CD8-positive, alpha-beta memory T cell (primary cell): ENCODE measurements around the gene KCNMA1. TPM values are rescaled to one million over a fixed set of nuclear protein-coding genes. Genes with fewer than 3 reads are reported as not detected.

Source experiments
- CTCF ChIA-PET: fragments of 350-600 bp; sonication (Branson Sonifier 250); formaldehyde crosslinking; loops from one replicate; lab custom pipeline; 2021; ENCODE audit warnings: antibody characterized with exemption; lab: Charles Lee
- POLR2A ChIA-PET: fragments of 350-600 bp; sonication (Branson Sonifier 250); formaldehyde crosslinking; loops from one replicate; lab custom pipeline; 2021; ENCODE audit warnings: antibody characterized with exemption; lab: Charles Lee
- DNase-seq, 5 donors: peaks; one replicate each; pipeline versions ENCODE4 v3.0.0 to v3.0.0-alpha.2; 2020 to 2022; ENCODE audit warnings: mixed read lengths in 1 of 5
- H3K27ac ChIP-seq: one replicate; pipeline ENCODE4 v1.7.0; 2013; ENCODE audit warnings: low read depth, mild to moderate bottlenecking, low read length, moderate library complexity
- H3K27me3 ChIP-seq: 2 replicates; pipeline ENCODE4 v1.7.0; 2013; ENCODE audit warnings: low read length, mild to moderate bottlenecking; ENCODE audit not compliant: insufficient read depth, poor library complexity, severe bottlenecking
- H3K36me3 ChIP-seq: 2 replicates; pipeline ENCODE4 v1.7.0; 2013; ENCODE audit warnings: mild to moderate bottlenecking, low read length, moderate library complexity; ENCODE audit not compliant: insufficient read depth
- H3K4me1 ChIP-seq: 2 replicates; pipeline ENCODE4 v1.7.0; 2013; ENCODE audit warnings: mild to moderate bottlenecking, low read length, moderate library complexity; ENCODE audit not compliant: insufficient read depth
- H3K4me3 ChIP-seq: 2 replicates; pipeline ENCODE4 v1.7.0; 2013; ENCODE audit warnings: mild to moderate bottlenecking, low read length
- H3K9me3 ChIP-seq: 2 replicates; pipeline ENCODE4 v1.7.0; 2013; ENCODE audit warnings: mild to moderate bottlenecking, low read length
- H3K27ac Mint-ChIP-seq, 8 donors: one replicate each; pipeline ENCODE4 v1.8.0; 2020 to 2021; ENCODE audit warnings: mixed read lengths in 8 of 8, mild to moderate bottlenecking in 6 of 8, inconsistent platforms in 3 of 8, moderate library complexity in 3 of 8
- H3K27me3 Mint-ChIP-seq, 2 donors: one replicate each; pipeline ENCODE4 v1.8.0; 2020 to 2021; ENCODE audit warnings: mixed read lengths in 2 of 2, mild to moderate bottlenecking in 1 of 2, moderate library complexity in 1 of 2
- H3K36me3 Mint-ChIP-seq, 3 donors: one replicate each; pipeline ENCODE4 v1.8.0; 2020 to 2021; ENCODE audit warnings: mixed read lengths in 3 of 3, inconsistent platforms in 1 of 3, mild to moderate bottlenecking in 1 of 3
- H3K4me1 Mint-ChIP-seq, 3 donors: one replicate each; pipeline ENCODE4 v1.8.0; 2020 to 2021; ENCODE audit warnings: mixed read lengths in 3 of 3, inconsistent platforms in 1 of 3, mild to moderate bottlenecking in 1 of 3
- H3K4me3 Mint-ChIP-seq, 7 donors: one replicate each; pipeline ENCODE4 v1.8.0; 2020 to 2021; ENCODE audit warnings: mixed read lengths in 7 of 7, mild to moderate bottlenecking in 6 of 7, moderate library complexity in 4 of 7, inconsistent platforms in 2 of 7
- H3K9me3 Mint-ChIP-seq, 5 donors: one replicate each; pipeline ENCODE4 v1.8.0; 2020 to 2022; ENCODE audit warnings: mixed read lengths in 5 of 5, mild to moderate bottlenecking in 3 of 5, moderate library complexity in 2 of 5, inconsistent platforms in 1 of 5
- polyA plus RNA-seq: library from polyadenylated mRNA; unstranded; fragments of 300-500 nt; fragmentation: Illumina TruSeq; gene quantifications from one replicate; pipeline ENCODE4 v1.2.3, GENCODE V29; 2021
- total RNA-seq, 2 experiments: library from RNA; stranded (reverse); gene quantifications; one replicate each; pipeline ENCODE4 v1.2.3, GENCODE V29; 2021

The KCNMA1 gene
- total and polyA plus RNA-seq, 3 experiments from 2014 or later = 0.20 to 0.31 TPM; not detected in 1

DNA sequence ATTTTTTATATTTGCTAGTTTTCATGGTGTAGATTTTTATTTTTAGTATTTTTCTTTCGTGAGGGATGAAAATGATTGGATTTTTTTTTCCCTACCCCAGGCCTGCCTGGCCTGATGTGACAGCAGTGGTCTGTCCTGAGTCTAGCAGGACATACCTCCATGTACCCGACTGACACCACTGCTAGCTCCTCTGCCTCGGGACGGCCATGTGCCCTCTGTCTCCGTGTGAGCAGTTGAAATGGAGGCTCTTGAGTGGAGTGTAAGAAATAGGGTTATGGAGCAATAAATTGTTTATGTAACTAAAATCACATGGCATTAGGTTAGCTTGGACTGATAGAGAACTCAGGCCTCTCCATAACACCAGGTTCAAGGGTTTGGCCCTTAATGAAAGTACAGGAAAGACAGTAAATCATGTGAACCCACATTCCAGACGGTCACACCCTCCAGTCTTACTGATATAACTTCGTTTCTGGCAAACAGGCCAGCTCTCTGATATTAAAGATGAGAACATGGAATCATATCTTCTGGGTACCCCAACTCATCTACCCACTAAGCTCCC is 734.1 kb downstream of the KCNMA1 start:
- H3K27ac Mint-ChIP-seq = no peak overlapping the region
- DNase-seq = no peak
- Histone ChIP-seq H3K4me1 (no peaks in the 10 kb centered on the region), H3K36me3 (no peaks in the 10 kb centered on the region), H3K27ac (no peak overlapping the region), H3K27me3 (no peaks in the 10 kb centered on the region), H3K4me3 (no peak overlapping the region), H3K9me3 (no peaks in the 10 kb centered on the region)
- ChIA-PET CTCF (no interaction called here), POLR2A (no interaction called here)
- no peaks in the 10 kb centered on the region for H3K27me3 Mint-ChIP-seq
- H3K4me1 Mint-ChIP-seq = no peaks in the 10 kb centered on the region
- no peaks in the 10 kb centered on the region for H3K36me3 Mint-ChIP-seq
- H3K4me3 Mint-ChIP-seq = no peak overlapping the region
- H3K9me3 Mint-ChIP-seq = peaks cover 0 to 2% (median 0%) of the 10 kb centered on the region in 5 donors

DNA sequence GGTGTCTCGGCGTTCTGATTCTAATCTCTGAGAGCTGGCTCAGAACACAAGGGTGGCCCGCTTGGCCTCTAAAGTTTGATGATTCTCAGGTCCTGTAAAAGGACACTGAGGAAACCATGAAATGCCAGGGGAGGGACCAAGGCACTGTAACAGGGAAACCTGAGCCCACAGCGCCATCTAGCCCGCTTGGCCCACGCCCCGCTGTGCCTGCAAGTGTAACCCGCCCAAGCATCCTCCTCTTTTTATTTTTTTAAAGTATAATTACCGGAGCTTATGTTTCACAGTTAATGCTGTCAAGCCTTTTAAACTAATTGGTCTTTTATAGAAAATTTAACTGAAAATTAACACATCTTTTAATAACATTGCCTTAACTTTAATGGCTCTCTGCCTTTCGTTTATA is 734.7 kb downstream of the KCNMA1 start:
- no peaks in the 10 kb centered on the region for H3K27me3 ChIP-seq
- no peaks in the 10 kb centered on the region for H3K27me3 Mint-ChIP-seq
- no peaks in the 10 kb centered on the region for H3K36me3 ChIP-seq
- H3K9me3 ChIP-seq = no peaks in the 10 kb centered on the region
- no peak overlapping the region for H3K27ac ChIP-seq
- no peak overlapping the region for H3K27ac Mint-ChIP-seq
- ChIA-PET POLR2A (no interaction called here), CTCF (no interaction called here)
- peaks cover 0 to 2% (median 0%) of the 10 kb centered on the region in 5 donors for H3K9me3 Mint-ChIP-seq
- no peak for DNase-seq
- no peak overlapping the region for H3K4me3 ChIP-seq
- H3K4me1 Mint-ChIP-seq = no peaks in the 10 kb centered on the region
- H3K4me1 ChIP-seq = no peaks in the 10 kb centered on the region
- no peaks in the 10 kb centered on the region for H3K36me3 Mint-ChIP-seq
- H3K4me3 Mint-ChIP-seq = no peak overlapping the region

- no peak overlapping the region for H3K4me3 Mint-ChIP-seq
- DNase-seq = no peak
- H3K4me1 ChIP-seq = no peaks in the 10 kb centered on the region
- no peaks in the 10 kb centered on the region for H3K36me3 ChIP-seq
- H3K4me3 ChIP-seq = no peak overlapping the region
- no peaks in the 10 kb centered on the region for H3K27me3 Mint-ChIP-seq
- H3K9me3 Mint-ChIP-seq = peaks cover 0 to 2% (median 0%) of the 10 kb centered on the region in 5 donors
- H3K27ac ChIP-seq = no peak overlapping the region
- ChIA-PET POLR2A (no interaction called here), CTCF (no interaction called here)
- no peak overlapping the region for H3K27ac Mint-ChIP-seq
- H3K27me3 ChIP-seq = no peaks in the 10 kb centered on the region
- no peaks in the 10 kb centered on the region for H3K36me3 Mint-ChIP-seq
- no peaks in the 10 kb centered on the region for H3K4me1 Mint-ChIP-seq
- H3K9me3 ChIP-seq = no peaks in the 10 kb centered on the region
Observed at GRCh38 chr10:76901701-76902100, 735.9 kb downstream of the KCNMA1 start.

DNA sequence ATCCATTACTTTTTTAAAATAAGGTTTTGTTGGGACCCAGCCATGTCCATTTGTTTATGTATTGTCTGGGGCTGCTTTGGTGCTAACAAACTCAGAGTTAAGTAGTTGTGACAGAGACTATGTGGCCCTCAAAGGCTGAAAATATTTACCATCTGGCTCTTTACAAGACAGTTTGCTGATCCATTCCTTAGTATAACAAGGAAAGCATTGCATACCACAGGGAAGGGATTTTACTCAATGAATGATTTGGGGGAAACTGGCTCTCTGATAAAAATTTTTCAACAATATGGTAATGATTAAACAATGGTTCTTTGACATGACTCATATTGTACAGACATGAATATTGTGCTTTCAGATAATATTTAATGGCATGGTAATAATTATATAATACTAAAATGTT is 738.1 kb downstream of the KCNMA1 start:
- Mint-ChIP-seq H3K4me1 (no peaks in the 10 kb centered on the region), H3K27me3 (no peaks in the 10 kb centered on the region)
- no peaks in the 10 kb centered on the region for H3K4me1 ChIP-seq

GRCh38 chr10:76892766-76893479 is 744.7 kb downstream of the KCNMA1 start:
- ChIA-PET CTCF (no interaction called here), POLR2A (no interaction called here)
- no peaks in the 10 kb centered on the region for H3K9me3 ChIP-seq
- Mint-ChIP-seq H3K27ac (no peak overlapping the region), H3K36me3 (peaks cover 0 to 3% (median 0%) of the 10 kb centered on the region in 3 donors), H3K27me3 (no peaks in the 10 kb centered on the region), H3K9me3 (peaks cover 2 to 12% (median 6%) of the 10 kb centered on the region in 5 donors), H3K4me3 (no peak overlapping the region), H3K4me1 (no peaks in the 10 kb centered on the region)
- H3K27ac ChIP-seq = no peak overlapping the region
- no peaks in the 10 kb centered on the region for H3K27me3 ChIP-seq
- H3K4me3 ChIP-seq = no peak overlapping the region
- DNase-seq = no peak
- H3K36me3 ChIP-seq = no peaks in the 10 kb centered on the region
- no peaks in the 10 kb centered on the region for H3K4me1 ChIP-seq

More for the DNA sequence above, 738.1 kb downstream of the KCNMA1 start:
- no peak for DNase-seq
- Histone ChIP-seq H3K9me3 (no peaks in the 10 kb centered on the region), H3K4me3 (no peak overlapping the region), H3K27me3 (no peaks in the 10 kb centered on the region), H3K36me3 (no peaks in the 10 kb centered on the region), H3K27ac (no peak overlapping the region)
- Mint-ChIP-seq H3K36me3 (peaks cover 0 to 3% (median 0%) of the 10 kb centered on the region in 3 donors), H3K9me3 (peaks cover 0 to 9% (median 6%) of the 10 kb centered on the region in 5 donors), H3K4me3 (no peak overlapping the region), H3K27ac (no peak overlapping the region)
- POLR2A ChIA-PET = no interaction called here
- CTCF ChIA-PET = no interaction called here

- H3K4me3 ChIP-seq = no peak overlapping the region
- CTCF ChIA-PET = no interaction called here
- Mint-ChIP-seq H3K36me3 (no peaks in the 10 kb centered on the region), H3K4me3 (no peak overlapping the region), H3K27ac (no peak overlapping the region), H3K9me3 (peaks cover 0 to 5% (median 2%) of the 10 kb centered on the region in 5 donors), H3K4me1 (peaks cover 0 to 2% (median 0%) of the 10 kb centered on the region in 3 donors), H3K27me3 (no peaks in the 10 kb centered on the region)
- H3K4me1 ChIP-seq = no peaks in the 10 kb centered on the region
- H3K36me3 ChIP-seq = no peaks in the 10 kb centered on the region
- DNase-seq = no peak
- POLR2A ChIA-PET = no interaction called here
- no peaks in the 10 kb centered on the region for H3K27me3 ChIP-seq
- H3K9me3 ChIP-seq = no peaks in the 10 kb centered on the region
- no peak overlapping the region for H3K27ac ChIP-seq
Observed at GRCh38 chr10:76887223-76888010, 750.2 kb downstream of the KCNMA1 start.

GRCh38 chr10:76885816-76886215 is 751.8 kb downstream of the KCNMA1 start:
- Histone ChIP-seq H3K4me1 (no peaks in the 10 kb centered on the region), H3K27me3 (no peaks in the 10 kb centered on the region), H3K9me3 (no peaks in the 10 kb centered on the region), H3K27ac (no peak overlapping the region), H3K4me3 (no peak overlapping the region), H3K36me3 (no peaks in the 10 kb centered on the region)
- H3K27me3 Mint-ChIP-seq = no peaks in the 10 kb centered on the region
- no peaks in the 10 kb centered on the region for H3K36me3 Mint-ChIP-seq
- no peak overlapping the region for H3K4me3 Mint-ChIP-seq
- peaks cover 0 to 4% (median 0%) of the 10 kb centered on the region in 3 donors for H3K4me1 Mint-ChIP-seq
- DNase-seq = no peak
- POLR2A ChIA-PET = no interaction called here
- CTCF ChIA-PET = no interaction called here
- peaks cover 0 to 2% (median 0%) of the 10 kb centered on the region in 5 donors for H3K9me3 Mint-ChIP-seq
- no peak overlapping the region for H3K27ac Mint-ChIP-seq

- no peak for DNase-seq
- CTCF ChIA-PET = no interaction called here
- Mint-ChIP-seq H3K27me3 (no peaks in the 10 kb centered on the region), H3K27ac (no peak overlapping the region), H3K36me3 (no peaks in the 10 kb centered on the region), H3K4me1 (peaks cover 0 to 4% (median 0%) of the 10 kb centered on the region in 3 donors), H3K4me3 (no peak overlapping the region), H3K9me3 (peaks cover 0 to 2% (median 0%) of the 10 kb centered on the region in 5 donors)
- Histone ChIP-seq H3K9me3 (no peaks in the 10 kb centered on the region), H3K36me3 (no peaks in the 10 kb centered on the region), H3K27me3 (no peaks in the 10 kb centered on the region), H3K27ac (no peak overlapping the region), H3K4me1 (no peaks in the 10 kb centered on the region), H3K4me3 (no peak overlapping the region)
- POLR2A ChIA-PET = no interaction called here
Observed at GRCh38 chr10:76884673-76885275, 752.8 kb downstream of the KCNMA1 start.
